Activated effector memory CD4-positive, alpha-beta T cell treated with anti-CD3 and anti-CD28 coated beads, Interleukin-2, amount 50 U/mL, for 16 hours (primary cell): ENCODE results near the gene KCNA1.

ENCODE experiments used
- DNase-seq: peaks from one replicate; pipeline ENCODE4 v3.0.0-alpha.2; 2020

KCNA1 gene

DNA sequence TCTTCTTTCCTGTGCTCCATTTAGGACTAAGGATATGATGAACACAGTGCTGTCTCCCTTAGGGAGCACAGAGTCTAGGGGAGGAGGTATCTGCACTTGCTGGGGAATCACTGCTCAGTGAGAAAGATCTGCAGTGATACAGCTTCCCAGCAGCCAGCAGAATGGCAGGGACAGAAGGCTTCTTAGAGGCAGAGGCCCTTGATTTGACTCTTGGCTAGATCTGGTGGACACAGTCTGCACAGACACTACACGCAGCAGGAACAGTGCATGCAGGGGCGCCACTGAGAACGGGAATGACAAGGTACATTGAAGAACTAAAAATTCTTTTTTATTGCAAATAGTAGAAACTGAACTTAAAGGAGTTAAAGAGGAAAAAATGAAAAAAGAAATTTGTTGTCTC, 51.6 kb downstream of the KCNA1 start:
- DNase-seq = no peak

DNA sequence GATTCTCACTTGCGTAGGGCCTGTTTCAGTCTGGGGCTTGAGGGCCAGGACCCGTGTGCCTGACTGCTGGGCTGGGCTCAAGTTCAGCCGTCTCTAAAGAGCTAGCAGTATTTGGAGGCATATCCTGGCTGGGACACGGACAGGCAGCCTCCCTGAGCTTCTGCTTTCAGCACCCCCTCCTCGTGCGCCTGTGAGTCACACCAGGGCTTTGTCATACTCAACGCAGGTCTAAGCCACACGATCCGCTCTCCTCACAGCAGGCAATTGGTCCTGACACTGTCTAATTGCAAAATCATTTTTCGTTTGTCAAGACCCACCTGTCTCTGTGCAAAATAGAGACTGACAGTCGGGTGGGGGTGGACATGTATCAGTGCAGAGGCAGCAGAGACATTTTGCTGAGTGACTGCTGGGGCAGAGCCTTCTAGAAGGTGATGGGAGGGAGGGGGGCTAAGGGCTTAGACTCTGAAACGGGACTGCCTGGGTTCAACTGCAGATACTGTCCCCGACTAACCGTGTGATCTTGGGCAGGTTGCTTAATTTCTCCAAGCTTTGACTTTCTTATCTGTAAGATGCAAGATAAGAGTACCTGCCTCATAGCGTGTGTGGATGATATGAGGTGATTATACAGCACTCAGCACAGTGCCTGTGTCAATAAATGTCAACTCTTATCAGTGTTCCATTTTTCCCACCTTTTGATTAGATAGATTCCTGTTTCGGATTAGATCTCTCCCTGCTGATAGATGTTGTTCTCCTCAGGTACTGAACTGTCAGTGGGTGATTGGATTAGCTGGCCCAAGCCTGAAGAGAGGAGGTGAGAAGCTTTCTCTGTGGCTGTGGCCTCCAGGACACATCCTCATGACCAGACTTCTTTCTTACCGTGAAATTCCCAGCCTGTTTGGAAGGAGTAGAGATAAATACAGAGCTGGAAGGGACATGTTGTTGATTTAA, 53.1 kb downstream of the KCNA1 start:
- DNase-seq = no peak
